Caco-2 (cell line): Measurements from ENCODE around the gene GFPT1. TPM values are rescaled to one million over a fixed set of nuclear protein-coding genes. Genes with fewer than 3 reads are reported as not detected.

ENCODE experiments used
- BruUV-seq: library from RNA; stranded (reverse); fragments of 400-500 nt; replicated peaks from 2 replicates; lab custom pipeline; 2021; lab: Mats Ljungman, UMichigan
- CTCF ChIA-PET: fragments of 300-600 bp; sonication (Branson Sonifier 250); formaldehyde crosslinking; loops from one replicate; lab custom pipeline; 2022; ENCODE audit warnings: antibody characterized with exemption; lab: Charles Lee
- POLR2A ChIA-PET: fragments of 300-600 bp; sonication (Branson Sonifier 250); formaldehyde crosslinking; loops from one replicate; lab custom pipeline; 2022; ENCODE audit warnings: antibody characterized with exemption; lab: Charles Lee
- DNase-seq, 2 experiments: peaks; one replicate each; pipeline versions ENCODE4 v3.0.0 to v3.0.0-alpha.2; 2020 to 2022
- H3K27me3 ChIP-seq: replicated peaks from 2 replicates; pipeline ENCODE4 v1.6.0; 2011; ENCODE audit warnings: low read length; ENCODE audit not compliant: control insufficient read depth, insufficient read depth
- H3K36me3 ChIP-seq: 2 replicates; pipeline ENCODE4 v1.5.1; 2011; ENCODE audit warnings: low read length; ENCODE audit not compliant: control insufficient read depth, insufficient read depth
- H3K4me1 ChIP-seq: fragments of 250-450 bp; sonication (Bioruptor Pico); 2 replicates; pipeline ENCODE4 v1.5.1; 2020; ENCODE audit warnings: mild to moderate bottlenecking
- H3K4me3 ChIP-seq: 2 replicates; pipeline ENCODE4 v1.5.1; 2011; ENCODE audit warnings: low read depth, mild to moderate bottlenecking, control low read depth, low read length
- H3K9me3 ChIP-seq: fragments of 250-450 bp; sonication (Bioruptor Pico); 2 replicates; pipeline ENCODE4 v1.5.1; 2020; ENCODE audit warnings: mild to moderate bottlenecking, moderate library complexity
- H3K27ac Mint-ChIP-seq: one replicate; pipeline ENCODE4 v1.8.0; 2022; ENCODE audit warnings: mixed read lengths; ENCODE audit not compliant: unreplicated experiment
- H3K27me3 Mint-ChIP-seq: one replicate; pipeline ENCODE4 v1.8.0; 2022; ENCODE audit warnings: mixed read lengths; ENCODE audit not compliant: insufficient read depth, unreplicated experiment
- H3K36me3 Mint-ChIP-seq: one replicate; pipeline ENCODE4 v1.8.0; 2022; ENCODE audit warnings: mild to moderate bottlenecking, mixed read lengths; ENCODE audit not compliant: insufficient read depth, unreplicated experiment
- H3K4me1 Mint-ChIP-seq: one replicate; pipeline ENCODE4 v1.8.0; 2022; ENCODE audit warnings: low read depth, mixed read lengths; ENCODE audit not compliant: unreplicated experiment
- H3K4me3 Mint-ChIP-seq: one replicate; pipeline ENCODE4 v1.8.0; 2022; ENCODE audit warnings: mild to moderate bottlenecking, moderate library complexity, mixed read lengths; ENCODE audit not compliant: unreplicated experiment
- H3K9me3 Mint-ChIP-seq: one replicate; pipeline ENCODE4 v1.8.0; 2022; ENCODE audit warnings: mixed read lengths; ENCODE audit not compliant: unreplicated experiment
- CTCF ChIP-seq, 2 experiments: fragments of 200-600 bp in 1 of 2; IDR thresholded peaks; 1 replicate in 1 of 2; 2 replicates in 1 of 2; pipeline versions ENCODE4 v1.5.1 to v1.8.0; 2011 to 2022; ENCODE audit warnings: antibody characterized with exemption in 1 of 2, control low read depth in 1 of 2, inconsistent platforms in 1 of 2, low read depth in 1 of 2, low read length in 1 of 2, mild to moderate bottlenecking in 1 of 2, moderate library complexity in 1 of 2; ENCODE audit not compliant: insufficient read depth in 1 of 2, severe bottlenecking in 1 of 2, unreplicated experiment in 1 of 2
- intact Hi-C: fragments of 100-400 bp; cut with micrococcal nuclease; formaldehyde crosslinking; loops from one replicate; pipeline ENCODE4 v1.10.0; 2022; ENCODE audit not compliant: unreplicated experiment
- total RNA-seq: library from RNA; stranded (reverse); gene quantifications from 2 replicates; pipeline ENCODE4 v1.2.3, GENCODE V29; 2022

The GFPT1 gene
- total RNA-seq, 1 experiment from 2014 or later: 129 TPM

- Mint-ChIP-seq H3K27me3 (peaks cover 12% of the 10 kb centered on the region), H3K4me3 (no peak overlapping the region), H3K27ac (no peak overlapping the region), H3K4me1 (no peaks in the 10 kb centered on the region), H3K9me3 (no peaks in the 10 kb centered on the region), H3K36me3 (no peaks in the 10 kb centered on the region)
- Histone ChIP-seq H3K36me3 (no peaks in the 10 kb centered on the region), H3K4me1 (no peaks in the 10 kb centered on the region), H3K9me3 (no peaks in the 10 kb centered on the region), H3K4me3 (no peak overlapping the region), H3K27me3 (no peaks in the 10 kb centered on the region; the same call in none of the 2 replicates)
- ChIA-PET CTCF (no interaction called here), POLR2A (no interaction called here)
- BruUV-seq: no TSS peak
- DNase-seq: no peak
- TF ChIP-seq CTCF (IDR thresholded peaks at IDR 0.05; ENCODE audit: insufficient read depth in 1 of 2, low read depth in 1 of 2, low read length in 1 of 2, severe bottlenecking in 1 of 2, unreplicated experiment in 1 of 2): no peak
- intact Hi-C loops: no loop called here
Observed at GRCh38 chr2:69300650-69301049, 86.4 kb downstream of the GFPT1 start.

GRCh38 chr2:69299772-69300516 lies 87.1 kb downstream of the GFPT1 start:
- CTCF ChIA-PET: no interaction called here
- no peak for TF ChIP-seq CTCF (IDR thresholded peaks at IDR 0.05; ENCODE audit: insufficient read depth in 1 of 2, low read depth in 1 of 2, low read length in 1 of 2, severe bottlenecking in 1 of 2, unreplicated experiment in 1 of 2)
- intact Hi-C loops: no loop called here
- H3K27me3 ChIP-seq: no peaks in the 10 kb centered on the region; the same call in none of the 2 replicates
- H3K4me1 Mint-ChIP-seq: no peaks in the 10 kb centered on the region
- H3K27me3 Mint-ChIP-seq: peaks cover 12% of the 10 kb centered on the region
- H3K36me3 ChIP-seq: no peaks in the 10 kb centered on the region
- H3K9me3 Mint-ChIP-seq: no peaks in the 10 kb centered on the region
- no peaks in the 10 kb centered on the region for H3K9me3 ChIP-seq
- no peak overlapping the region for H3K4me3 ChIP-seq
- no peaks in the 10 kb centered on the region for H3K4me1 ChIP-seq
- POLR2A ChIA-PET: no interaction called here
- no peaks in the 10 kb centered on the region for H3K36me3 Mint-ChIP-seq
- BruUV-seq: no TSS peak
- H3K4me3 Mint-ChIP-seq: no peak overlapping the region
- H3K27ac Mint-ChIP-seq: no peak overlapping the region
- DNase-seq: no peak

- peaks cover 12% of the 10 kb centered on the region for H3K27me3 Mint-ChIP-seq
- intact Hi-C loops: no loop called here
- H3K27ac Mint-ChIP-seq: no peak overlapping the region
- Histone ChIP-seq H3K4me1 (no peaks in the 10 kb centered on the region), H3K36me3 (no peaks in the 10 kb centered on the region), H3K9me3 (no peaks in the 10 kb centered on the region), H3K27me3 (no peaks in the 10 kb centered on the region; the same call in none of the 2 replicates), H3K4me3 (no peak overlapping the region)
- POLR2A ChIA-PET: no interaction called here
- no peaks in the 10 kb centered on the region for H3K4me1 Mint-ChIP-seq
- no peaks in the 10 kb centered on the region for H3K9me3 Mint-ChIP-seq
- no peak overlapping the region for H3K4me3 Mint-ChIP-seq
- H3K36me3 Mint-ChIP-seq: no peaks in the 10 kb centered on the region
- BruUV-seq: no TSS peak
- TF ChIP-seq CTCF (IDR thresholded peaks at IDR 0.05; ENCODE audit: insufficient read depth in 1 of 2, low read depth in 1 of 2, low read length in 1 of 2, severe bottlenecking in 1 of 2, unreplicated experiment in 1 of 2): no peak
- CTCF ChIA-PET: no interaction called here
- no peak for DNase-seq
Observed at GRCh38 chr2:69298862-69299261, 88.2 kb downstream of the GFPT1 start.
